Kidney tubule cell (primary cell): ENCODE data around the gene COMMD4.
"Not testable (repeated sequence)": the region's sequence is repeated elsewhere in the genome, so short reads cannot be mapped to it uniquely, and the experiment has no call there.

ENCODE experiments used
- DNase-seq: peaks from one replicate; pipeline ENCODE4 v3.0.0-alpha.2; 2018; ENCODE audit warnings: low spot score

COMMD4 gene

DNA sequence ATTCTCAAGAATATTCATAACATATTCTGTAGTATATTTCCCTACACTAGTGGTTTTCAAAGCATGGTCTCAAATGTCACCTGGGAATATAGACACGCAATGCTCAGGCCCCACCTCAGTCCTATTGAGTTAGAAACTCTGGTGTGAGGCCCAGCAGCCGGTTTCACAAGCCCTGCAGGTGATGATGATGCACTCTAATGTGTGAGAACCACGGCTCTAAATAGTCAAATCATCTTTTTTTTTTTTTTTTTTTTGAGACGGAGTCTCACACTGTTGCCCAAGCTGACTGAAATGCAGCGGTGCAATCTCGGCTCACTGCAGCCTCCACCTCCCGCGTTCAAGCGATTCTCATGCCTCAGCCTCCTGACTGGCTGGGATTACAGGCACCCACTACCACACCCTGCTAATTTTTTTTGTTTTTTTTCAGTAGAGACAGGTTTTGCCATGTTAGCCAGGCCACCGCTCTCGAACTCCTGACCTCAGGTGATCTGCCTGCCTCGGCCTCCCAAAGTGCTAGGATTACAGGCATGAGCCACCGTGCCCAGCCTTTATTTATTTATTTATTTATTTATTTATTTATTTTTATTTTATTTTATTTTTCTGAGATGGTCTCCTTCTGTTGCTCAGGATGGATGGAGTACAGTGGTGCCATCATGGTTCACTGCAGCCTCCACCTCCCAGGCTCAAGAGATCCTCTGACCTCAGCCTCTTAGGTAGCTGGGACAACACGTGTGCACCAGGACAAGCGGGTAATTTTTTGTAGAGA is 2.0 kb upstream of the COMMD4 start:
- DNase-seq = not testable (repeated sequence)

DNA sequence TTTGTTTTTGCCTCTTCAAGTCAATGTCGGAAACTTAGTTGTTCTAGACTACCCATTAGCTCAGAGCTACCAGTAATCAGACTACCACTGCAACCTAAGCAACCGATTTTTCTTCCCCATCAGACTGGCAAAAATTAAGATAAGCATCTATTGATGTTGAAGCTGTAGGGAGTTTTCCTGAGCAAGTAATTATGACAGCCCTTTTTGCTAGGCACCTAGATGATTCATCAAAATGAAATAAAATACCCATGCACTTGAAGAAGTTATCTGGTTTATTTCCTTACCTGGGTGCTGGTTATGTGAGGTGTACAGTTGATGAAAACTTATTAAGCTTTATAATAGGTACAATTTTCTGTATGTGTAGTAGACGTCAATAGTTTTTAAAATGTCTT is 554 bp upstream of the COMMD4 start:
- DNase-seq = no peak

DNA sequence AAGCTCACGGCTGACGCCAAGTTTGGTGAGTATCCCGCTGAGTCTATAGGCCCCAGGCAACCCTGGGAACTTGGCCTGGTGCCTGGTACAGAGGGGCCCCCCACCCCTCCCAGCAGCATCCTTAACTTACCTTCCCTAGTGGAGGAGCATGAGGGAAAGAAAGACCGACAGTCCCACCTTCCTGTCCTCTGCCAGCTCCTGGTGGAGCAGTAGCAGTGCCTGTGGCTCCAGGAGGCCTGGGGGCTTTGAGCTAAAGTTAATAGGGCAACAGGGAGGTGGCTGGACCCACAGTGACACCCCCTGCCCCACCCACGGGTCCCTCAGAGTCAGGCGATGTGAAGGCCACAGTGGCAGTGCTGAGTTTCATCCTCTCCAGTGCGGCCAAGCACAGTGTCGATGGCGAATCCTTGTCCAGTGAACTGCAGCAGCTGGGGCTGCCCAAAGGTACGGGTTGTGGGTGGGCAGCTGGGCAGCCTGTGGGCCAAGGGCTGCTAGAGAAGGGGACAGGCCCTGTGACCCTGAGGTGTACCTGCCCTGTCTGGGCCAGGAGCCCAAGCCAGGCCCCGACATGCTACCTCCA is 2.9 kb downstream of the COMMD4 start:
- DNase-seq = no peak

DNA sequence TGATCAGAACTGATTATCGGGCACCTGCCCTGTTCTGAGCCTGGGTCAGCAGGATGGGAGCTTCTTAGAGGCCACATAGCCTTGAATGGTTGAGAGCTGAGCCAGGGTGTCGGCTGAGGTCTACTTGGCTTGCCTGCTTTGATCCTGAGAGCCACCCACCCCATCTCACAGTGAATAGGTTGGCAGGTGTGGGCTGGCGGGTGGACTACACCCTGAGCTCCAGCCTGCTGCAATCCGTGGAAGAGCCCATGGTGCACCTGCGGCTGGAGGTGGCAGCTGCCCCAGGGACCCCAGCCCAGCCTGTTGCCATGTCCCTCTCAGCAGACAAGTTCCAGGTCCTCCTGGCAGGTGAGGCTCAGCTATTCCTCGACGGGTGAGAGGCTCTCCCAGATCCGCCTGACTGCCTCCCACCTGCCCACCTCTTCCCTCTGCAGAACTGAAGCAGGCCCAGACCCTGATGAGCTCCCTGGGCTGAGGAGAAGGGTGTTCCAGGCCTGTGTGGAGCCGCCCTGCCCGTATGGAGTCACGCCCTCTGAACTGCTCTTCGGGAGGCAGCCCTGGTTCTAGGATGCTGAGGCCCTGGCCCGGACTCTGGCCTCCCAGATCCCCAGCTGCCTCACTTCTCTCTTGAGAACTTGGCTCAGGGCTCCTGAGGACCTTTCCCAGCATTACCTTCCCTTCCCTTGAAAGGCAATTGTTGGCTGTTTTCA is 3.8 kb downstream of the COMMD4 start:
- no peak for DNase-seq

DNA sequence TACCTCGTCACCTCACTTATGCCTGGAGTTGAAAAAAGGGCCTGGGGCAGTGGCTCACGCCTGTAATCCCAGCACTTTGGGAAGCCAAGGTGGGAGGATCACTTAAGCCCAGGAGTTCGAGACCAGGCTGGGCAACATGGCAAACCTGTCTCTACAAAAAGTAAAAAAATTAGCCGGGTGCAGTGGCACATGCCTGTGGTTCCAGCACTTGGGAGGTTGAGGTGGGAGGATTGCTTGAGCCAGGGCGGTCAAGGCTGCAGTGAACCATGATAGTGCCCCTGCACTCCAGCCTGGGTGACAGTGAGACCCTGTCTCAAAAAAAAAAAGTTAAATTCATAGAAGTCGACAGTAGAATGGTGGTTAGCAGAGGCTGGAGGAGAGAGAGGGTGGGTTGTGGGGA is 6.4 kb downstream of the COMMD4 start:
- DNase-seq = no peak

DNA sequence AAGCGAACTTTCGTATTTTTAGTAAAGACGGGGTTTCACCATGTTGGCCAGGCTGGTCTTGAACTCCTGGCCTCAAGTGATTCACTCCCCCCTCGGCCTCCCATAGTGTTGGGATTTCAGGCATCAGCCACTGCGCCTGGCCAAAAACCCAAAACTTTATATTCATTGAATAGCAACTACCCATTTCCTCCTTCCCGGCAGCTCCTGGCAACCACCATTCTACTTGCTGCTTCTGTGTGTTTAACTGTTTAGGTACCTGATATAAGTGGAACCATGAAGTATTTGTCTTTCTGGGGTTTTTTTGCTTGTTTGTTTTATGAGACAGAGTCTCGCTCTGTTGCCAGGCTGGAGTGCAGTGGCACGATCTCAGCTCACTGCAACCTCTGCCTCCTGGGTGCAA is 8.1 kb downstream of the COMMD4 start:
- not testable (repeated sequence) for DNase-seq

DNA sequence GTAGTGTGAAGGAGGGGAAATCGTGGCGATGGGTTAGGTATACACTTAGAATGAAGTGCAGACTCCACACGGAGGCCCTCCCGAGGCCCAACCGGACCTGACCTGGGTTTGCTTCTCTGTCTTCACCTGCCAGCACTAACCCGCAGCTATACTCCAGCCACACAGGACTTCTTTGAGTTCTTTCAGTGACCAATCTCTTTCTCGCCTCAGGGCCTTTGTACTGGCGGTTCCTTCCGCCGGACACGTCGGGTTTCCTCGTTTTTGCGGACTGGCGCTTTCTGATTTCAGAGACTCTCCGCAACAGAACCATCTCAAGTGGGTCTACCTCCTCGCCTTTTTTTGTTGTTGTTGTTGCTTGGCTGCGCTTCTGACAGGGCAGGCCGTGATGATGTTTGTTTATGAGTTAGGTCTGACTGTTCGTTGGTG is 10.9 kb downstream of the COMMD4 start, which contains the start of gene NEIL1:
Gene NEIL1, plus strand, starts transcription at position 244 of the 426 bp plus-strand sequence. CDS start 1,867 bp downstream, outside the sequence.
- DNase-seq = peak; percentile 44

DNA sequence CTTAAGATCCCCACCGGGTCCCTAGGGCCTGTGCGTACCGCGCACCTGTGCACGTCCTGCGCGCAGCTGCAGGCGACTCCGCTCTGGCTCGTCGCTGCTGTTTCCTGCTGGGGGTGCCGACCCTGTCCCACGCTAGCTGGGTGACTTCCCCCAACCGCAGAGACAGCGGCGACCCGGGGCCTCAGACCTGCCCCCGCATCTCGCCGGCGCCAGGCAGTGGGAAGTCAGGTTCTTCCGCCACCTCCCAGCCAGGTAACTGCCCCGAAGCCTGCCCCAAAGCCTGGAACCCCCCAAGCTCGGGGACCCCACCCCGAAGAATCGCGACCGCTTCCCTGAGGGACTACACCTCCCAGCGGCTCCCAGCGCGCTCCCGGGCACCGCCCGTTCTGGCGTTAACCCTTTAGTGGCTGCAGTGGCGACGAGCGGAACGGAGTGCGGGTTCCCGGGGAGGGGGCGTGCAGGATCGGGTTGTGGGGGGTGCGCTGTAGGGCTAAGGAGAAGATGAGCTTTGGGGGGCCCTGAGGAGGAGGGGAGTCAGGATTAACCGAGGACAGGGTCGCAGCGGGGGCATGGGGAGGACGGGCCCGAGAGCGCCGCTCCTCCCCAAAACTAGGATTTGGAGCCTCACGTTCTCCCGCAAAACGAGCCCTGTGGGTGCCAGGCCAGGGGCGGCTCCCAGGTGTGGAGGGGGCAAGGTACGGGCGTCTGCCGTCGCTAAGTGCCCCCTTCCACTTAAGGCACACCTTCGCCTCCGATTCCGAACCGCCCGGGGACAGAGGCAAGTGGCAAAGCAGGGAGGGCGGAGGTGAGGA is 11.6 kb downstream of the COMMD4 start:
- peak; percentile 40 for DNase-seq

DNA sequence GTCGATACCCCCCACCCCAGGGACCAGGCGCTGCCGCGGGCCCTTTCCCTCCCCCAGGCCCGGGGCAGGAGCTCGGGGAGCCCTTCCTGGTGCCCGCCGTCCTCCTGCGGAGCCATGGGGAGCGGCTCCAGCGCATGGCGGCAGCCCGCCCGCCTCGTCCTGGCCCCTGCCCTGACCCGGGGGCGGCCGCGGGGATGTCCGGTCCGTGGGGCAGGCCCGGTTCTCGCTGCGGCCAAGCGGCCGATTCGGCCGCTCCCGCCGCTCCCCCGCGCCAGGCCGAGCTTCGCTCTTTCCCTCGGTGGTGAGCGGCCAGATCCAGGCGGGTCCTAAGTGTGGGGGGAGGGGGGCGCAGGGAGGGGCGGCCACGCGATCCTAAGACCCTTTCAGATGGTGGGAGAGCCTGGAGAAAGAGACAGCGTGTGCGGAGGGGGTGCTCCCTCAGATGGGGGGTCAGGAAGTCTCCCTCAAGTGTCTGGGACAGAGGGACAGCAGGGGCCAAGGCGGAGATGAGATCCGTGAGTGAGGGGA is 12.2 kb downstream of the COMMD4 start:
- peak; percentile 13 for DNase-seq

DNA sequence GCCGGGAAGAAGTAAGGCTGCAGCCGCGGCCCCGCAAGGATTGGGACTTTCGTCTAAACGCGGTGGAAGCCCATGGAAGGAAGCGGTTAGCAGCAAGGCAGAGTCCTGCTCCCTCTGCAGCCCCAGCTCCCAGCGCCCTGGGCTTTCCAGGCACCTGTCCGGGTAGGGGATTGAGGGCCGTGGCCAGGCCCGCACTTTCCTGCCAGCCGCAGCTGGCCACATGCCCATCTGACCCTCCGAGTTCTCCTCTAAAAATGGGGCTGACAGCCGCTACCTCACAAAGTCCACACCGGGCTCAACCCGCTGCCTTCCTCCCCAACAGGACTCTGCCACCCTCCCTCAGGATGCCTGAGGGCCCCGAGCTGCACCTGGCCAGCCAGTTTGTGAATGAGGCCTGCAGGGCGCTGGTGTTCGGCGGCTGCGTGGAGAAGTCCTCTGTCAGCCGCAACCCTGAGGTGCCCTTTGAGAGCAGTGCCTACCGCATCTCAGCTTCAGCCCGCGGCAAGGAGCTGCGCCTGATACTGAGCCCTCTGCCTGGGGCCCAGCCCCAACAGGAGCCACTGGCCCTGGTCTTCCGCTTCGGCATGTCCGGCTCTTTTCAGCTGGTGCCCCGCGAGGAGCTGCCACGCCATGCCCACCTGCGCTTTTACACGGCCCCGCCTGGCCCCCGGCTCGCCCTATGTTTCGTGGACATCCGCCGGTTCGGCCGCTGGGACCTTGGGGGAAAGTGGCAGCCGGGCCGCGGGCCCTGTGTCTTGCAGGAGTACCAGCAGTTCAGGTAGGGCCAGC is 12.9 kb downstream of the COMMD4 start:
- DNase-seq = peak; percentile 28

DNA sequence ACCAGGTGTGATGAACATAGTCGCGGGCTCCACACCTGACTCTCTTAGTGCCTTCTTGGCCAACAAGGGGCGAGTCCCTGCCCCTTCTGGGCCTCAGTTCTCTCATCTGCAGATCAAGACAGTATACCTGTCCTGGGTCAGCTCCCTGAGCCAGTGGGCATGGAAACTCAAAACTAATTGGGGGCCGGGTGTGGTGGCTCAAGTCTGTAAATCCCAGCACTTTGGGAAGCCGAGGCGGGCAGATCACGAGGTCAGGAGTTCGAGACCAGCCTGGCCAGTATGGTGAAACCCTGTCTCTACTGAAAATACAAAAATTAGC is 13.4 kb downstream of the COMMD4 start:
- DNase-seq = not testable (repeated sequence)

DNA sequence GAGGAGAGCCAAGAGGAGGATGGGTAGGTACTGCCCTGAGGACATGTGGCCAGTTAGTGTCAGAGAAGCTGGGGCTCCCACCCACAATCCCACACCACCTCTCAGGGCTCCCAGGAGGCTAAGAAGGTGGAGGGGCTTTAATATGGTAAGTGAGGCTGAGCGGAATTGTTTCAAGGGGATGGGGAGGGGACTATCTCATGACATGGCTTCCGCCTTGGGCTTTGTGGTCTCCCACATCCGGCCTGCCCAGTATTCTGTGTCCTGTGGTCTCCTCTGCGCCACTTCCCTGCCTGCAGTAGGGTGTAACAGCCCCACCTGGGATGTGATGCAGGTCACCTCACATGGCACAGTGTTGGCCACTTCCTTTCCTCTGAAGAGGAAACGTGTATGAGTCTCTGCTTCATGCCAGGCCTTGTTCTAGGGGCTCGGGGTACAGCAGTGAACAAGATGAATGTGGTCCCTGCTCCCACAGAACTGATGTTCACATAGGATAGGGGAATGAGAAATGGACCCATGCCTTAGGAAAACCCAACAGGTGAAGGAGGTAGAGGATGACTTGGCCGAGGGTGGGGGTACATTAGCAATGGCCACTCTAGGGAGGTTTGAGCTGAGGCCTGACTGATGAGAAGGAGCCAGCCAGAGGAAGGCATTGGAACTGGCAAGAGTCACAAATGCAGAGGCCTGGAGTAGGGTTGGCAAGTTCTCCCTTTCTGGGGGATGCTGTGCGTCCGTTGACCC is 14.2 kb downstream of the COMMD4 start:
- no peak for DNase-seq

DNA sequence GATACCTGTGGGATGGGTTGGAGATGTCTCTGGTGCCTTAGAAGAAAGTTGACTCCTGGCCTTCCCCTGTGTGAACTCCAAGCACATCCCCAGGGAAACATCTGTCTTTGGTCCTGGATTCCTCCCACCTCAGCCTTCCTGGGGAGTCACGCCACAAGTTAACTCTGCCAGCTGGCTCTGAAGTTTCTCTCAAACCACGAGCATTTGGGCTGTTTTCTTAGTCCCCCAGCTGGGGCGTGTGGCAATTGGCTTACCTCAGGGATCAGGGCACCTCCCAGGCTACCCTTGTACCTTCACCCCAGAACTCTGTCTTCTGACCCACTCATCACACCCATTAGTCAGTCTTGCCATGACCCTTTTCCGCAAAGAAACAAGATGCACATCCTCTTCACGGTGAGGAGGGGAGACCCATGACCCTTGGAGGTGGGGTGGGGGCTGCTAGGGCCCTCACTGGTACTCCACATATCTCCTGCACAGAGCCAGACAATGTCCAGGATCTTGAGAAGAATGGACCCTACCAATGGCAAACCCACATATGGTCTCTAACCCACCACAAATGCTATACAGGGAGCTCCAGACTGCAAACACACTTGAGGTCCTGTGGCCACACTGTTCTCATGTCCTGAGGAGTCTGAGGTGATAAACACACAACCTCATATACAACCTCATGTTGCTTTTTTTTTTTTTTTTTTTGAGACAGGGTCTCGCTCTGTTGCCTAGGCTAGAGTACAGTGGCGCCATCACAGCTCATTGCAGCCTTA is 14.9 kb downstream of the COMMD4 start:
- DNase-seq = no peak

DNA sequence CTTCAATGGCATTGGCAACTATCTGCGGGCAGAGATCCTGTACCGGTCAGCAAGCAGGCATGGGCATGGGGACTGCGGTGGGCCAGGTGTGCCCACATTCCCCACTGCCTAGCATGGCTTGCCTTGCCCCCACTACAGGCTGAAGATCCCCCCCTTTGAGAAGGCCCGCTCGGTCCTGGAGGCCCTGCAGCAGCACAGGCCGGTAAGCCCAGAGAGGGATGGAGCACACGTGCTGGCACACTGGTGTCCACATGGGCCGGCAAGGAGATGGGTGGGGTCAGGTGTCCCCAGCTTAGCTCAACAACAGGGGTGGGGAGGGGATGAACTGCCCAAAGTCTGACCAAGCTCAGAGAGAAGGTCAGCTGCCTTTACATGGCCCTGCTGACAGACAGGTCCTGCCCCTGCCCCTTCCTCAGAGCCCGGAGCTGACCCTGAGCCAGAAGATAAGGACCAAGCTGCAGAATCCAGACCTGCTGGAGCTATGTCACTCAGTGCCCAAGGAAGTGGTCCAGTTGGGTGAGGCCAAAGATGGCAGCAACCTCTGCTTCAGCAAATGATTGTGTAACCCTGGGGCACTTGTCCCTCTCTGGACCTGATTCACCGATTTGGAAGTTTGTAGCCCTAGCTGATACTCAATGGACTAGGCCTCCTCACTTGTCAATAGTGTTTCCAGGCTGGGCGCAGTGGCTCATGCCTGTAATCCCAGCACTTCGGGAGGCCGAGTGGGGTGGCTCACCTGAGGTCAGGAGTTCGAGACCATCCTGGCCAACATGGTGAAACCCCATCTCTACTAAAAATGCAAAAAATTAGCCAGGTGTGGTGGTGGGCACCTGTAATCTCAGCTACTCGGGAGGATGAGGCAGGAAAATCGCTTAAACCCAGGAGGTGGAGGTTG is 16.6 kb downstream of the COMMD4 start:
- DNase-seq = no peak

DNA sequence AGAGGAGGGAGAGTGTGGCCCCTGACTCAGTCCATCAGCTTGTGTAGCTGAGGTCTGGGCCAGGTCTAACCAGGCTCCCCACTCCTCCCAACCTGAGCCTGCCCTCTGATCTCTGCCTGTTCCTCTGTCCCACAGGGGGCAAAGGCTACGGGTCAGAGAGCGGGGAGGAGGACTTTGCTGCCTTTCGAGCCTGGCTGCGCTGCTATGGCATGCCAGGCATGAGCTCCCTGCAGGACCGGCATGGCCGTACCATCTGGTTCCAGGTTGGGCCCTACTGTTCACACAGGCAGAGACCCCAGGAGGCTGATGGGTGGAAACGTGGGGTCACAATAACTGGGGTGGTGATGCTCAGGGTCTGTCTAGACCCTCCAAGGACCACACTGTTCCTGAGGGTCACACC is 17.7 kb downstream of the COMMD4 start:
- no peak for DNase-seq

DNA sequence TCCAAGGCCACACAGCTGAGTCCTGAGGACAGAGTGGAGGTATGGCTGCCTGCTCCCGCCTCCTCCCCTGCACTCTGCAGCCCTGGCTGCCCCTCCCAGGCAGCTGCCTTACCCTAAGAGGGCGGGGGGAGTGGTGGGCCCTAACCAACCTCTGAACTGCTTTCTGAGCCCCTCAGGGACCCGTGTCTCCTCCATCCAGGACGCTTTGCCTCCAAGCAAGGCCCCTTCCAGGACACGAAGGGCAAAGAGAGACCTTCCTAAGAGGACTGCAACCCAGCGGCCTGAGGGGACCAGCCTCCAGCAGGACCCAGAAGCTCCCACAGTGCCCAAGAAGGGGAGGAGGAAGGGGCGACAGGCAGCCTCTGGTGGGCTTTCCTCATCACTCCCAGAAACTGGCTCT is 18.6 kb downstream of the COMMD4 start:
- DNase-seq = no peak

DNA sequence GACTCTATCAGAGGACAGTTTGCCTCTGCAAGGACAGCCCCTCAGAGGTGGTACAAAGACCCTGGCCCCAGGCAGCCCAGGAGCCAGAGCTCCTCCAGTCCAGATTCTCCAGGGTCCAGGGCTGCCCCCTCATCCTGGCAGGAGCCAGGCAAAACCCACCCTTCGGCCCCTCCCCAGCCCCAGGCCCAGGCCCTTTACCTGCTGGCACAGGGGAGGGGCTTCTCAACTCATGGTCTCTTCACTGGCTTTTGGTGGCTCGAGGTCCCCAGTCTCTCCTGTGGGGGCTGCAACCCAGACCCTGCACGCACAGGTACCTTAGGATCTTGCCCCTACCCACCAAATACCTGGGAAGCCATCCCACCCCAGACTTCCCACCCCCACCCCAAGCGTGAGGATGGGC is 19.5 kb downstream of the COMMD4 start:
- no peak for DNase-seq

DNA sequence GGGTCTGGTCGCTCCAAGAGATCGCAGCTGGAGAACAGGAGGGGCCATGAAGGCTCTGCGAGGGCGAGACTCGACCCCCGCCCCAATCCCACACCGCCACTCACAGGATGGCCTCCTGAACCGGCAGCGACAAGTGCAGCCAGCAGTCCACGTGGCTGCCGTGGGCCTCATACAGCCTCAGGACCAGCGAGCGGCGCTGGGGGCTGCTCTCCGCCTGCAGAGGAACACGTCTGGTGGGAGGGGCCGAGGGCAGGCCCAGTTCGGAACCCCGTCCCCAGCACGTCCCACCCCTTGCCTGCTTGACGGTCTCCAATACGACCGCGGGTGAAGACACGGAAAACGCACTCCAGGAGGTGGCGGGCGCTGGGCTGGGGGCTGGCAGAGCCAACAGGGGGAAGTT is 20.1 kb downstream of the COMMD4 start:
- no peak for DNase-seq

DNA sequence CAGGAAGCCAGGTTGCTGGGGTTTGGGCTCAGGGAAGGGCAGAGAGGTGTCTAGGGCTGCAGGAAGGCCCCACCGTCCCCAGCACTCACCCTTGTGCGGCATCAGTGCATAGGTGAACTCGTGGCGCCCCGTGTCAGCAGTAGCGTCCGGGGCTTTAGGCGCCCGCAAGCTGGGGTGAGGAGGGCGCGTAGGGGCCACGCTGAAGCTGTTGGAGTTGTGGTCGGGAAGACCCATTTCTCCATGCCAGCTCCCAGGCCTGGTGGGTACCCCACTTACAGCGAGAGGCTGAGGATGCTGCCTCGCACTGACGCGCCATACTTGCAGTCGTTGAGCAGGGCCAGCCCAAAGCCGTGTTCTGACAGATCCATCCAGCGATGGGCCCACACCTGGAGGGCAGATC is 20.7 kb downstream of the COMMD4 start:
- DNase-seq = no peak
